Cardiac fibroblast (primary cell): ENCODE results near the gene MRGPRX4.
"Not testable (repeated sequence)": the region's sequence is repeated elsewhere in the genome, so short reads cannot be mapped to it uniquely, and the experiment has no call there.

ENCODE experiments used
- DNase-seq, 2 donors: peaks; one replicate each; pipeline versions ENCODE4 v3.0.0 to v3.0.0-alpha.2; 2010; ENCODE audit warnings: low read depth in 2 of 2
- H3K4me3 ChIP-seq, 2 donors: replicated peaks in 1 of 2; 1 replicate in 1 of 2; 2 replicates in 1 of 2; pipeline ENCODE4 v1.5.1; 2011; ENCODE audit warnings: low read depth in 2 of 2, low read length in 2 of 2, mild to moderate bottlenecking in 2 of 2, moderate library complexity in 1 of 2
- CTCF ChIP-seq: IDR thresholded peaks from one replicate; pipeline ENCODE4 v1.5.1; 2011; ENCODE audit warnings: low read depth, mild to moderate bottlenecking, low read length, inconsistent platforms

Gene MRGPRX4

GRCh38 chr11:18172666-18173065 is at the start of gene MRGPRX4:
Gene MRGPRX4, plus strand, starts transcription at chr11:18172837. Its CDS starts 420 bp downstream, at chr11:18173257.
- H3K4me3 ChIP-seq, result no peak within 1 kb of the TSS
- no peak for TF ChIP-seq CTCF
- no peak for DNase-seq

DNA sequence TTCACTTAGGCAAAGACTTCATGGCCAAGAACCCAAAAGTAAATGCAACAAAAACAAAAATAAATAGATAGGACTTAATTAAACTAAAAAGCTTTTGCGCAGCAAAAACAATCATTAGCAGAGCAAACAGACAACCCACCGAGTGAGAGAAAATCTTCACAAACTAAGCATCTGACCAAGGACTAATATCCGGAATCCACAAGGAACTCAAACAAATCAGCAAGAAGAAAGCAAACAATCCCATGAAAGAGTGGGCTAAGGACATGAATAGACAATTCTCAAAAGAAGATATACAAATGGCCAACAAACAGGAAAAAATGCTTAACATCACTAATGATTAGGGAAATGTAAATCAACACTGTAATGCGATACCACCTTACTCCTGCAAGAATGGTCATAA is 41.5 kb upstream of the MRGPRX4 start:
- H3K4me3 ChIP-seq, DNase-seq: not testable (repeated sequence)

- no peak within 1 kb of the TSS for H3K4me3 ChIP-seq
- TF ChIP-seq CTCF, result no peak
Measured at GRCh38 chr11:18132341-18132740, 40.3 kb upstream of the MRGPRX4 start, which contains the start of gene MRGPRX3. Gene MRGPRX3, plus strand, starts transcription at chr11:18132571. Its CDS starts 4,632 bp downstream, at chr11:18137203.

GRCh38 chr11:18135308-18135707 is 37.3 kb upstream of the MRGPRX4 start:
- TF ChIP-seq CTCF, result no peak
- no peak for DNase-seq
- no peak overlapping the region for H3K4me3 ChIP-seq

More at GRCh38 chr11:18132341-18132740, 40.3 kb upstream of the MRGPRX4 start, which contains the start of gene MRGPRX3:
- peak; percentile 4 to 38 for DNase-seq

- H3K4me3 ChIP-seq, result no peak overlapping the region
- DNase-seq, result no peak
- TF ChIP-seq CTCF, result no peak
Measured at GRCh38 chr11:18137186-18137800, 35.3 kb upstream of the MRGPRX4 start.

DNA sequence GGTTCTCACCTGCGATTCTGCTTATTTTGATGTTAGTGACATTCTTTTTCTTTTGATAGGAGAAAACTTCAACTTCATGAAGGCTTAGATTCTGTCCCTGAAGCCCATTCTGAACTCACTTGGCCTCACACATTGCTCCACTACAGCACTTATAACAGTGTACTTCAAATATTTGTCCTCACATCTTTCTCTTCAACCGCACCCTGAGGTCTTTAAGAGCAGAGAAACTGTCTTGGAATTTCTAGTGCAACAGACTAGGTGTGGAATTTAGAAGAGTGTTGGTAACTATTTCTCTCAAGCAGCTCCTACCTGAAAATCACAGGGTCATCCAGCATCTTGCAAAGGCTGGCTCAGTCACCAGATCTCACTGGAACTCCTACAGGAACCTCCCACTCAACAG is 32.5 kb upstream of the MRGPRX4 start:
- no peak for TF ChIP-seq CTCF
- no peak for DNase-seq
- no peak overlapping the region for H3K4me3 ChIP-seq

DNA sequence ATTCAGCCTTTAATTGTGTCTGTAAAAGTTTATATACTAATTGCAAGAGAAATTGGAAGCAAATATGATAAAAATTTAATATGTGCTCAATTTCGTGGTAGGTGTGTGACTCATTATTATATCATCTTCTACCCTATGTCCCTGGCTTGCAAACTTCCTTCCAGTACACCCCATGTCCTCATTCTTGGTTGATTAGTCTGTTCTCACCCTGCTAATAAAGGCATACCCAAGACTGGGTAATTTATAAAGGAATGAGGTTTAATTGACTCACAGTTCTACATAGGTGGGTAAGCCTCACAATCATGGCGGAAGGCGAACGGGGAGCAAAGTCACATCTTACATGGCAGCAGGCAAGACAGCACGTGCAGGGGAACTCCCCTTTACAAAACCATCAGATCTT is 28.4 kb upstream of the MRGPRX4 start:
- H3K4me3 ChIP-seq, result no peak overlapping the region
- TF ChIP-seq CTCF, result no peak
- peak in 1 of 2 donors; percentile 40 for DNase-seq
